GM12865 (cell line): Measurements from ENCODE around the gene FHIT.
A peak's percentile ranks its signal among the peaks of the same experiment; 100 is the strongest.

Source experiments
- DNase-seq: peaks from one replicate; pipeline ENCODE4 v3.0.0; 2010; ENCODE audit warnings: low read depth
- H3K4me3 ChIP-seq: 2 replicates; pipeline ENCODE4 v1.5.1; 2011; ENCODE audit warnings: mild to moderate bottlenecking, low read depth, low read length, control low read depth
- TF ChIP-seq, protein P1 (sequence below): IDR thresholded peaks from 2 replicates; pipeline ENCODE4 v1.5.1; 2011; ENCODE audit warnings: low read length, control low read depth, low read depth, inconsistent platforms; ENCODE audit not compliant: insufficient read depth; ENCODE audit errors: missing control alignments

Gene FHIT

DNA sequence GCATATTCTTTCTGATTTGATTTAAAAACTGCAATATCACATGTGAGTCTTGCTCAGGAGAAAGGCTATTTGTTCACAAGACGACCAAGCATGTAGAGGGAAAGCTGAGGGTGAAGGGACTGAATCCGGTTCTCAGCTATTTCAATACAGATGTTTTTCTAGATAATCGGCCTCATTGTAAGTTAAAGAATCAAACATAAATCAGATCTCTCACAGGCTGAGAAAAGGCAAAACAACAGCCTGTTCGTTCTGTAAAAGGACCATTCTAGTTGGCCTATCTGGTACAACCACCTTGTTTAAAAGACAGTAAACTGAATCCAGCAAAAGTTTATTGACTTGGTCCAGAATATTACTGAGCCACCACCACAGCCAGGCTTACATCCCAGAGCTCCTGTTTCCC lies 1155.7 kb downstream of the FHIT start:
- no peak for DNase-seq
- TF ChIP-seq, protein P1, sequence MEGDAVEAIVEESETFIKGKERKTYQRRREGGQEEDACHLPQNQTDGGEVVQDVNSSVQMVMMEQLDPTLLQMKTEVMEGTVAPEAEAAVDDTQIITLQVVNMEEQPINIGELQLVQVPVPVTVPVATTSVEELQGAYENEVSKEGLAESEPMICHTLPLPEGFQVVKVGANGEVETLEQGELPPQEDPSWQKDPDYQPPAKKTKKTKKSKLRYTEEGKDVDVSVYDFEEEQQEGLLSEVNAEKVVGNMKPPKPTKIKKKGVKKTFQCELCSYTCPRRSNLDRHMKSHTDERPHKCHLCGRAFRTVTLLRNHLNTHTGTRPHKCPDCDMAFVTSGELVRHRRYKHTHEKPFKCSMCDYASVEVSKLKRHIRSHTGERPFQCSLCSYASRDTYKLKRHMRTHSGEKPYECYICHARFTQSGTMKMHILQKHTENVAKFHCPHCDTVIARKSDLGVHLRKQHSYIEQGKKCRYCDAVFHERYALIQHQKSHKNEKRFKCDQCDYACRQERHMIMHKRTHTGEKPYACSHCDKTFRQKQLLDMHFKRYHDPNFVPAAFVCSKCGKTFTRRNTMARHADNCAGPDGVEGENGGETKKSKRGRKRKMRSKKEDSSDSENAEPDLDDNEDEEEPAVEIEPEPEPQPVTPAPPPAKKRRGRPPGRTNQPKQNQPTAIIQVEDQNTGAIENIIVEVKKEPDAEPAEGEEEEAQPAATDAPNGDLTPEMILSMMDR: no peak
- H3K4me3 ChIP-seq: no peak overlapping the region

DNA sequence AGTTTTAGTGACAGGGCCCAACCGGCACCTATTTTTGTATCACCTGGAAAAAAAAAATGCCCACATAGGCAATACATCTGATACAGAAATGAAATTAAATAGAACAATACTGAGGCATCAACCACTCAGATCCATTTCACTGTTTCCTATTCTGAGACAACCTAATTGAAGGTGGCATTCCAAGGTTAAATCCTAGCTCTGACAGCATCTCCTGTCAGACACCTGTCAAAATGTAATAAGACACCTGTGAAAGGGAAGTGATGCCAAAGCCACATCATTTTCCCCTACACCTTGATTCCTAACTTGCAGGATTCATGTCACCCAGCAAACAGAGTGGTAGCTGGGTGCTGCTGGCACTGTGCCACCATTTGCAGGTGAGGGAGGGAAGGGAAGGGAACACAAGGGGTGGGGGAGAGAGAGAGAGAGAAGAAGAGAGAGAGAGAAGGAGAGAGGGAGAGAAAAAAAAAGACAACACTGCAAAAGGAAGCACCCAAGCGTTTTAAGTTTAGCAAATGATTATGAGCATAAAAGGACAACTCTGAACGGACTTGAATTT lies 1156.8 kb downstream of the FHIT start:
- TF ChIP-seq, protein P1: no peak
- no peak overlapping the region for H3K4me3 ChIP-seq
- no peak for DNase-seq

DNA sequence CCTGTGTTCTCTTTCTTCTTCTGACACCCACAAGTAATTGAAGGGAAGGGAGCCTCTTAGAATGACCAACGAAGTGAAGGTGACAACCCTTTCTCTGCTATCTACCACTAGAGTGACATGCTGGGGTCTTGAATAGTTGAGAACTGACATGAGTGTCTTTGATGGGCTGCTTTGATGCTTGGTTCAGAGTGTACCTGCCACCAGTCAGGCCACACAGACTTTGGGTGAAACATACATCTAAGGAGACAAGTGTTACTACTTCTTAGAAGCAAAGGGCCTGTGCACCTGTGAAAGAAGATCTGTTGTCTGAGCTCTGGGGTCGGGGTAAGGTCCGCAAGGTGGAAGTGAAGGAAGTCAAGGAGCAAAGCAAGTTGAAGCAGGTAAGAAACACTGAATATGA lies 1160.7 kb downstream of the FHIT start:
- H3K4me3 ChIP-seq: no peak overlapping the region
- no peak for DNase-seq
- TF ChIP-seq, protein P1: no peak

DNA sequence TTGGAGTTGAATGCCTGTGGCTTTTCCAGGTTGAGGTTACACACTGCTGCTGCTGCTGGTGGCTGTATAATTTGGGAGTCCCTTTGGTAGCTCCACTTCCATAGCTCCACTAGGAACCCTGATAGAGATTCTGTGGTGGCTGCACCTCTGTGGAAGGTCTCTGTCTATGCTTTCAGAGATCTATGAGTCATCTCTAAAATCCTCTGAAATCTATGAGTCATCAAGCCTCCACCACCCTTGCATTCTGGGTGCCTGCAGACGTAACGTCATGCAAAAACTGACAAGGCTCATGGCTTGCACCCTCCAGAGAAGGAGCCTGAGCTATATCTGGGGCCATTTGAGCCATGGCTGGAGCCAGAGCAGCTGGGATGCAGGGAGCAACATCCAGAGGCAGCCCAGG lies 1164.4 kb downstream of the FHIT start:
- no peak overlapping the region for H3K4me3 ChIP-seq
- TF ChIP-seq, protein P1: no peak
- peak; percentile 12 for DNase-seq

DNA sequence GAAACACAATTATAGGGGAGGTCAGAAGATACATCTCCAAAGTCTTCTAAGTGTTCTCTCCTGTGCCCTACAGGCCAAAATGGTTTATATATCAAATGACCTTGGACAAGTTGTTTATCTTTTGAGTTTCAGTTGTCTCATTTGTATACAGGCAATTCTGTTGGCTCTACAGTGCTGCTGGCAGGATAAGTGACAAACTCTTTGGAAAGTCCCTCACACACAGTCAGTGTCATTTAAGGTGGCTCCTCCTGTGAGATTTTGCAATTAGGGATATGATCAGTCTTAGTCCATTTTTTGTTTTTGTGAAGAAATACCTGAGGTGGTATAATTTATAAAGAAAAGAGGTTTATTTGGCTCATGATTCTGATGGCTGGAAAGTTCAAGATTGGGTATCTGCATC lies 1165.6 kb downstream of the FHIT start:
- H3K4me3 ChIP-seq: no peak overlapping the region
- DNase-seq: no peak
- TF ChIP-seq, protein P1: no peak

DNA sequence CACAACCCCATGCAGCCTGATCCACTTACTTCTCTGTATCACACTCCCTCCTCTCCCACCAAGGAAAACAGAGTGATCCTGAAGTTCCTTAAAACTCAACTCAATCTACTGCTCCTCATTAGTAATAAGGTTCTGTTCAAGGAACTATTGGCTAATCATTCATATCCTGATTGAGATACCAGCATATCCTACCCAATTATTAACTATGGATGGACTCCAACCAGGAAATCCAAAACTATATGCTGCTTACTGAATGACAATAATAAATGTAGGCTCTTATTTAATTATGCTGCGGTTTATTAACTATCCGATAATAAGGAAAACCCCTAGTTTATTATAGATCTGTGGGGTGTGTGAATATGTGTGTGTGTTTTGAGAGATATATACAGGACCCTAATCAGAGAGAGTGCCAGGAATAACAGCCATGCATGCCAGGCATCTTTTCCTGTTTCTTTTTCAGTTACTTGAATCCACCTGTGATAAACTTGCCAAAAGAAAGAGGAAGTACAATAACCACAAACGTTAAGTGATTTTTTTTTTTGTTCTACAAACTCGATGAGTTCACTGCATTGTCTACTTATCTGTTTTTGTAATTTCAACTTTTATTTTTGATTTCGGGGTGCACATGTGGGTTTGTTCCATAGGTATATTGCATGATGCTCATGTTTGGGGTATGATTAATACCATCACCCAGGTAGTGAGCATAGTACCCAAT lies 1169.7 kb downstream of the FHIT start:
- DNase-seq: peak; percentile 9
- TF ChIP-seq, protein P1: no peak
- no peak overlapping the region for H3K4me3 ChIP-seq

DNA sequence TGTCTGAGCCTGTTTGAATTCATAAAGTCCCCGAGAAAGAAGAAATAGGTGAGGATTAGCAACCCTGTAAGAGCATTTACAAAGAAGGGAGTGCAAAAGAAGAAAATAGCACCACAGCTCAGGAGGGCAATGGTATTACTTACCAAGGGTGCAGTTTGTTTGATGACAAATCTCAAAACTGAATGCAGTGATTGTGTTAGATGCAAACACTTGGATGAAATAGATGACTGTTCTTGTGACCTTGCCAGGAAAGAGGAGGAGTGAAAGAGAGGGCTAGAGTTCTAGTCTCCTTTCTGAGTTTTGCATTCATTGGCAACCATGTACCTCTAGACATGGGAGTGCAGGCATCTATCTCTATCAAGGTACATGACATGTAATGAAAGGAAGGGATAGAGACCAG lies 1170.6 kb downstream of the FHIT start:
- DNase-seq: peak; percentile 3
- TF ChIP-seq, protein P1: no peak
- H3K4me3 ChIP-seq: no peak overlapping the region
